ENCODE data around the gene FAM174C.

GRCh38 chr19:1260749-1261537 is 14.4 kb upstream of the FAM174C start:
- TF ChIP-seq CTCF (IDR thresholded peaks at IDR 0.05) (no peak), POLR2A (IDR thresholded peaks at IDR 0.05) (peak; percentile 26 to 60)
